Trophoblast cell (in vitro differentiated cells and primary cell): ENCODE data around the gene LZTS2.

ENCODE experiments used
- DNase-seq, 2 donors: peaks; one replicate each; pipeline ENCODE4 v3.0.0-alpha.2; 2016
- H2AFZ ChIP-seq: 2 replicates; pipeline ENCODE4 v1.6.1; 2013; ENCODE audit warnings: low read length, moderate library complexity, mild to moderate bottlenecking; ENCODE audit not compliant: insufficient read depth, poor library complexity
- H2AK5ac ChIP-seq: 2 replicates; pipeline ENCODE4 v1.6.1; 2013; ENCODE audit warnings: mild to moderate bottlenecking, low read length
- H2BK120ac ChIP-seq: 2 replicates; pipeline ENCODE4 v1.6.1; 2013; ENCODE audit warnings: low read length, mild to moderate bottlenecking, moderate library complexity; ENCODE audit not compliant: insufficient read depth, poor library complexity
- H2BK12ac ChIP-seq: 2 replicates; pipeline ENCODE4 v1.6.1; 2013; ENCODE audit warnings: mild to moderate bottlenecking, low read length, moderate library complexity
- H2BK5ac ChIP-seq: 2 replicates; pipeline ENCODE4 v1.6.1; 2013; ENCODE audit warnings: low read length, low read depth, moderate library complexity, mild to moderate bottlenecking; ENCODE audit not compliant: poor library complexity
- H3K14ac ChIP-seq: 2 replicates; pipeline ENCODE4 v1.6.1; 2013; ENCODE audit warnings: mild to moderate bottlenecking, low read length
- H3K18ac ChIP-seq: 2 replicates; pipeline ENCODE4 v1.6.1; 2013; ENCODE audit warnings: mild to moderate bottlenecking, low read length
- H3K23ac ChIP-seq: 2 replicates; pipeline ENCODE4 v1.6.1; 2013; ENCODE audit warnings: low read length
- H3K27ac ChIP-seq: 2 replicates; pipeline ENCODE4 v1.5.1; 2013; ENCODE audit warnings: low read depth, mild to moderate bottlenecking, inconsistent platforms, low read length, moderate library complexity
- H3K27me3 ChIP-seq: 2 replicates; pipeline ENCODE4 v1.6.1; 2013; ENCODE audit warnings: inconsistent platforms, mild to moderate bottlenecking, low read length, moderate library complexity; ENCODE audit not compliant: insufficient read depth
- H3K36me3 ChIP-seq, 2 experiments: 1 replicate in 1 of 2; 2 replicates in 1 of 2; pipeline ENCODE4 v1.6.1; 2013; ENCODE audit warnings: low read length in 2 of 2, mild to moderate bottlenecking in 2 of 2, moderate library complexity in 1 of 2; ENCODE audit not compliant: insufficient read depth in 2 of 2, control insufficient read depth in 1 of 2
- H3K4ac ChIP-seq: 2 replicates; pipeline ENCODE4 v1.6.1; 2013; ENCODE audit warnings: low read depth, mild to moderate bottlenecking, low read length, moderate library complexity
- H3K4me1 ChIP-seq, 2 experiments: 1 replicate in 1 of 2; 2 replicates in 1 of 2; pipeline ENCODE4 v1.6.1; 2013; ENCODE audit warnings: low read length in 2 of 2, mild to moderate bottlenecking in 2 of 2, moderate library complexity in 1 of 2; ENCODE audit not compliant: insufficient read depth in 2 of 2, control insufficient read depth in 1 of 2
- H3K4me2 ChIP-seq: 2 replicates; pipeline ENCODE4 v1.6.1; 2013; ENCODE audit warnings: inconsistent platforms, mild to moderate bottlenecking, low read length, moderate library complexity
- H3K4me3 ChIP-seq: 2 replicates; pipeline ENCODE4 v1.5.1; 2013; ENCODE audit warnings: mild to moderate bottlenecking, low read depth, low read length, inconsistent platforms
- H3K79me1 ChIP-seq: one replicate; pipeline ENCODE4 v1.6.1; 2013; ENCODE audit warnings: low read length
- H3K79me2 ChIP-seq: 2 replicates; pipeline ENCODE4 v1.6.1; 2013; ENCODE audit warnings: low read length, mild to moderate bottlenecking; ENCODE audit not compliant: control insufficient read depth, insufficient read depth, poor library complexity
- H3K9ac ChIP-seq: 2 replicates; pipeline ENCODE4 v1.6.1; 2013; ENCODE audit warnings: mild to moderate bottlenecking, low read length
- H3K9me3 ChIP-seq: 2 replicates; pipeline ENCODE4 v1.6.1; 2013; ENCODE audit warnings: low read depth, mild to moderate bottlenecking, control low read depth, inconsistent platforms, low read length; ENCODE audit not compliant: insufficient read depth
- H4K12ac ChIP-seq: 2 replicates; pipeline ENCODE4 v1.6.1; 2013; ENCODE audit warnings: low read depth, mild to moderate bottlenecking, low read length, moderate library complexity
- H4K8ac ChIP-seq: 2 replicates; pipeline ENCODE4 v1.6.1; 2013; ENCODE audit warnings: low read depth, mild to moderate bottlenecking, low read length, moderate library complexity
- H4K91ac ChIP-seq: one replicate; pipeline ENCODE4 v1.6.1; 2013; ENCODE audit warnings: low read depth, mild to moderate bottlenecking, low read length, moderate library complexity
- WGBS: extraction: QIAGEN DNeasy Blood & Tissue Kit; methylation state at CpG from one replicate; pipeline ENCODE4 v1.1.7; 2013; ENCODE audit warnings: missing lambda C conversion rate; ENCODE audit not compliant: insufficient read length, insufficient coverage; ENCODE audit errors: extremely low coverage; 5-methylcytosine and 5-hydroxymethylcytosine counted together

LZTS2 gene

DNA sequence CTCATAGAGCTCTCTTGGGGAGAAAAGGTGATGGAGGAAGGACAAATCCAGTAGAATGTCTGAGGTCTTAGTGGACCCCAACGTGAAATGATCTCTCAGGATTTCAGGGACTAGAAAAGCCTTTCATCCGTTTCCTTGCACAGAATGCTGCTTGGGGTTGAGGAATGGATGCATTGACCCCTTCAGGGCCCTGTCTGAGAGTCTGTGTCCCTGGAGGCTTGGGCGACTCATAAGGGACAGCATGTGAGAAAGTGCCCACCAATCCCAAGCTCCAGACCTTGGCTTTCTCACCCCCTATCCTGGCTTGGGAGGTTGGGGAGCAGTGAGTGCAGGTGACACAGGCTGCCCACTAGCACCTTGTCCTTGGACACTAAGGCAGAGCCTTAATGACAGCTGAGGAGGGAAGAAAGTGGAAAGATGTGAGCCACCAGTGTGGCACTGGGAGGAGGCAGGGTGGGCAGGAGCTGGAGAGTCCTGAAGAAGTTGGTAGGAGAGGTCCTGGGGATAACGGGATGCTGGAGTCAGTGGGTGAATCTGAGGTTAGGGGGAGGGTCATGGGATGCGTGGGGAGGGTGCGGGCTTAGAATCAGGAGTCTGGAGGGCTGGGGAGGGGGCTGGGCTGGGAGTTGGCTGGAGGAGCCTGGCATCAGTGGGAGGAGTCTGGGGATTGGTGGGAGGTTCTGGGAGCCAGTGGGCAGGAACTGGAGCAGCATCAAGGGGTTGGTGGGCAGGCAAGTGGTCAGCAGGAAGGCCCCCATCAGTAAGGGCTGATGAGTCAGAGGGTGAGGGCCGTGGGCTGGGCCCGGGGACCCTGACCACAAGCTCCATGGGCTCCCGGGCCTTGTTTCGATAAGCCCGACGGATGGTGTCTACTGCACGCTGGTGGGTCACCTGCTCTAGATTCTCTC is 8.6 kb downstream of the LZTS2 start:
- H3K4me3 ChIP-seq = no peak overlapping the region
- H4K12ac ChIP-seq = no peak overlapping the region
- no peak overlapping the region for H3K23ac ChIP-seq
- no peak overlapping the region for H2BK120ac ChIP-seq
- no peaks in the 10 kb centered on the region for H3K4me1 ChIP-seq
- H3K27ac ChIP-seq = no peak overlapping the region
- WGBS = no CpG with 5 or more reads among the region's 13 CpGs
- H2BK5ac ChIP-seq = no peak overlapping the region
- peaks cover 39 to 40% of the 10 kb centered on the region in 2 experiments for H3K36me3 ChIP-seq
- H2AK5ac ChIP-seq = no peak overlapping the region
- H3K79me2 ChIP-seq = no peaks in the 10 kb centered on the region
- H3K27me3 ChIP-seq = no peaks in the 10 kb centered on the region
- no peak overlapping the region for H2BK12ac ChIP-seq
- no peak overlapping the region for H3K9ac ChIP-seq
- no peak overlapping the region for H4K91ac ChIP-seq
- H3K14ac ChIP-seq = no peak overlapping the region
- H3K4ac ChIP-seq = no peak overlapping the region
- H3K9me3 ChIP-seq = no peaks in the 10 kb centered on the region
- H2AFZ ChIP-seq = no peak overlapping the region
- no peak overlapping the region for H4K8ac ChIP-seq
- H3K18ac ChIP-seq = no peak overlapping the region
- DNase-seq = no peak
- no peak overlapping the region for H3K4me2 ChIP-seq
- no peaks in the 10 kb centered on the region for H3K79me1 ChIP-seq

DNA sequence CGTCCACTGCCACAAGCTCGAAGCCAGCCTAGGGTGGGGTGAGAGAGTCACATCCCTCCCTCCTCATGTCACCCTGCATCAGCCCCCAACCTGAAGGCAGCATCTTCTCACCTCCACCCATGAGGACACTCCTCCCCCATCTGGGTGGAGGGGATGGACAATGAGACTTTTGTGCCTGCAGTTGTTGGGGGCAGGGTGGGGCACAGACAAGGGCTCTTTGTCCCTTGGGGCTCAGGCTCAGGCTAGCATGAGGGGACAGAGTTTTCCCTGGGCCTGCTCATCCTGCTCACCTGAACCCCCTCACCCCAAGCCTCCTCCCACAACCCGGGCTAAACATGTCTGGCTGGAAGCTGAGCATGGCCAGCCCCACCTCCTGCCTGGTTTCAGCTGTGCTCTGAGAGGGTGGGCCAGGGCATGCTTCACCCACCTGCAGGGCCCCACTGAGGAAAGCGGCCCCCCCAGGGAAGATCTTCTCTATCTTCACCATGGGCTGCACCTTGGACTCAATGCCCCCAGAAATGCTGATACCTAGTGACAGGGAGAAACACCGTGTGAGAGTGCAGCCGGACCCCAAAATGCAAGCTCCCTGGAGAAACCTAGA is 9.3 kb downstream of the LZTS2 start:
- no peak overlapping the region for H4K12ac ChIP-seq
- H3K79me2 ChIP-seq = no peaks in the 10 kb centered on the region
- H3K4me3 ChIP-seq = no peak overlapping the region
- H3K4me1 ChIP-seq = no peaks in the 10 kb centered on the region
- no peak overlapping the region for H2BK5ac ChIP-seq
- no peak overlapping the region for H3K9ac ChIP-seq
- no peaks in the 10 kb centered on the region for H3K9me3 ChIP-seq
- H3K27me3 ChIP-seq = no peaks in the 10 kb centered on the region
- WGBS = no CpG with 5 or more reads among the region's 6 CpGs
- H3K23ac ChIP-seq = no peak overlapping the region
- no peaks in the 10 kb centered on the region for H3K79me1 ChIP-seq
- no peak overlapping the region for H3K18ac ChIP-seq
- H2BK12ac ChIP-seq = no peak overlapping the region
- H3K4ac ChIP-seq = no peak overlapping the region
- no peak for DNase-seq
- H3K4me2 ChIP-seq = no peak overlapping the region
- no peak overlapping the region for H2BK120ac ChIP-seq
- H3K36me3 ChIP-seq = peaks cover 31 to 33% of the 10 kb centered on the region in 2 experiments
- H3K14ac ChIP-seq = no peak overlapping the region
- H4K8ac ChIP-seq = no peak overlapping the region
- no peak overlapping the region for H4K91ac ChIP-seq
- H2AFZ ChIP-seq = no peak overlapping the region
- H2AK5ac ChIP-seq = no peak overlapping the region
- no peak overlapping the region for H3K27ac ChIP-seq

DNA sequence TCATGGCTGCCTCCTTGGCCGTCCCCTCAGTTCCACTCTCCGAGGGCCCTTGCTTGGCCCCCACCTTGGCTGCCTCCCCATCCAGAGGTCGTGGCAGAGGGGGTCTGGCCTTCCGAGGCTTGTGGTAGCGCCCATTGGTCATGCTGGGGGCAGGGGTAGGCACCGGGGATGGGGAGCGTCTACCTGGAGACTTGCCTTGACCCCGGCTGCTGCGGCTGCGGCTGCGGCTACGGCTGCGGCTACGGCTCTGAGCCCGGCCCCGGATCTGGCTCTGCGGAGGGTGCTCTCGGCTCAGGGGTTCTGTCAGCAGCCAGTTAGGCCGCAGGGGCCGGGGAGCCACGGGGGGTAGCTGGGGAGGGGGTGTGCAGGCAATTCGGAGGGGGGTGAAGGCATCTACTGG is 10.7 kb downstream of the LZTS2 start:
- Histone ChIP-seq H3K9me3 (no peaks in the 10 kb centered on the region), H3K27ac (no peak overlapping the region), H2BK12ac (no peak overlapping the region), H2BK5ac (no peak overlapping the region), H3K27me3 (no peaks in the 10 kb centered on the region), H4K8ac (no peak overlapping the region), H3K79me1 (no peaks in the 10 kb centered on the region), H3K18ac (no peak overlapping the region), H3K36me3 (peaks cover 22% of the 10 kb centered on the region in 2 experiments), H3K9ac (no peak overlapping the region), H3K4me1 (no peaks in the 10 kb centered on the region), H3K4ac (no peak overlapping the region), H4K12ac (no peak overlapping the region), H3K4me3 (no peak overlapping the region), H4K91ac (no peak overlapping the region), H2AK5ac (no peak overlapping the region), H3K79me2 (no peaks in the 10 kb centered on the region), H2AFZ (no peak overlapping the region), H3K23ac (no peak overlapping the region), H3K14ac (no peak overlapping the region), H3K4me2 (no peak overlapping the region), H2BK120ac (no peak overlapping the region)
- no peak for DNase-seq
- no CpG with 5 or more reads among the region's 22 CpGs for WGBS

DNA sequence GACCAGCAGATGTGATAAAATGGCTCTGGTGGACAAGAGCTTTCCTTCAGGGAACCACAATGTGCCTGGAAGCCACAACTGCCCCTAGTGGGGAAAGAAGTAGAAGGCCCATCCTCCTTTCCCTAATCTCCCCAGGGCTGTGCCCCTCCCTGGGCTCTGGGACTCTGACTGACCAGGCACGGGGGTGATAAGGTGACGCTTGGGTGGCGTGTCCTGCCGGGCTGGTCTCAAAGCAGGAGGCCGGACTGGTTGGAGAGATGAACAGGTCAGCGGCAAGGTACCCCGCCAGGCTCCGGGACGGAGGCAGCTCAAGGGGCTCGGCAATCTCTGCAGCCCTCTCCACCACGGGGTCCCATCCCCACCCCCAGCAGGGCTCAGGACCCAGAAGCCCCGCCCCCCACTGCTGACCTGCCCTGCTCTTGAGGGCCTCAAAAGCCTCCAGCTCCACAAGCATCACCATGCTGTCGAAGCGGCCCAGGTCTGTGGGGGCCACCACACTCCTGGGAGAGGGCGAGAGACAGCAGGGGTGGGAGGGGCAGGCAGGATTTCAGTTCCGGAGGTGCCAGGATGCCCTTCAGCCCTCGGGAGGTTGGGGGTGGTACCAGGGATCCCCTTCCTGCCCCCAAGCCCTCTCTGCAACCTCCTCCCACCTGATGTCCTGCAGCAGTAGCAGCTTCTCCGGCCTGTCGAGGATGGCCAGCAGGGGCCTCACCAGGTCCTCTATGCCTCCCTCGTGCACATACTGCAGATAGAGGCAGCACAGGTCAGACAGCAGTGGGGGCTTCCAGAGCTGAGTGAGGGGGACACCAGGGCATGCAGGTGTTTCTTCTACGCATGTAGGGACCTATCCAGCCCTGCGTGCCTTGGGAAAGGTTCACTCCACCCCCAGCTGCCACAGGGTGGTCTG is 12.2 kb downstream of the LZTS2 start:
- DNase-seq = peak in 1 of 2 donors; percentile 47
- Histone ChIP-seq H3K4me1 (no peaks in the 10 kb centered on the region), H2BK5ac (no peak overlapping the region), H3K79me1 (no peaks in the 10 kb centered on the region), H2BK120ac (no peak overlapping the region), H3K27ac (no peak overlapping the region), H3K14ac (no peak overlapping the region), H3K79me2 (no peaks in the 10 kb centered on the region), H2BK12ac (no peak overlapping the region), H3K4me3 (no peak overlapping the region), H3K9me3 (no peaks in the 10 kb centered on the region), H3K9ac (no peak overlapping the region), H3K4ac (no peak overlapping the region), H3K27me3 (peaks cover 2% of the 10 kb centered on the region), H2AK5ac (no peak overlapping the region), H4K8ac (no peak overlapping the region), H2AFZ (no peak overlapping the region), H3K4me2 (no peak overlapping the region), H3K36me3 (peaks cover 7 to 8% of the 10 kb centered on the region in 2 experiments), H3K18ac (no peak overlapping the region), H3K23ac (no peak overlapping the region), H4K12ac (no peak overlapping the region), H4K91ac (no peak overlapping the region)
- no CpG with 5 or more reads among the region's 22 CpGs for WGBS
